Measurements from ENCODE around the gene USP32.
"Not testable (repeated sequence)": the region's sequence is repeated elsewhere in the genome, so short reads cannot be mapped to it uniquely, and the experiment has no call there.

The USP32 gene

GRCh38 chr17:60406887-60407286 lies 15.0 kb upstream of the USP32 start:
- DNase-seq = no peak

- no peak for DNase-seq
Measured at GRCh38 chr17:60403962-60404361, 12.0 kb upstream of the USP32 start.

- DNase-seq = no peak
Measured at GRCh38 chr17:60403523-60403810, 11.5 kb upstream of the USP32 start.

- DNase-seq = no peak
Measured at GRCh38 chr17:60401819-60402218, 9.9 kb upstream of the USP32 start.

GRCh38 chr17:60398227-60398959 lies 6.5 kb upstream of the USP32 start:
- no peak for DNase-seq

- no peak for DNase-seq
Measured at GRCh38 chr17:60396412-60396811, 4.5 kb upstream of the USP32 start.

GRCh38 chr17:60395508-60396065 lies 3.7 kb upstream of the USP32 start:
- no peak for DNase-seq

GRCh38 chr17:60393840-60394723 lies 2.1 kb upstream of the USP32 start:
- no peak for DNase-seq

GRCh38 chr17:60392845-60393702 lies 1.1 kb upstream of the USP32 start:
- peak; percentile 75 for DNase-seq

GRCh38 chr17:60391471-60392041 lies 377 bp downstream of the USP32 start:
- no peak for DNase-seq

GRCh38 chr17:60390925-60391470 lies 935 bp downstream of the USP32 start:
- DNase-seq = peak; percentile 69

- DNase-seq = no peak
Measured at GRCh38 chr17:60390186-60390585, 1.7 kb downstream of the USP32 start.

GRCh38 chr17:60388742-60389141 lies 3.2 kb downstream of the USP32 start:
- no peak for DNase-seq

- no peak for DNase-seq
Measured at GRCh38 chr17:60387666-60388065, 4.3 kb downstream of the USP32 start.

GRCh38 chr17:60386147-60387058 lies 5.5 kb downstream of the USP32 start:
- DNase-seq = no peak

GRCh38 chr17:60384921-60385320 lies 7.0 kb downstream of the USP32 start:
- not testable (repeated sequence) for DNase-seq

GRCh38 chr17:60383379-60383778 lies 8.6 kb downstream of the USP32 start:
- DNase-seq = no peak

GRCh38 chr17:60381958-60382357 lies 10.0 kb downstream of the USP32 start:
- DNase-seq = no peak

- not testable (repeated sequence) for DNase-seq
Measured at GRCh38 chr17:60379461-60379860, 12.5 kb downstream of the USP32 start.

GRCh38 chr17:60378187-60378586 lies 13.7 kb downstream of the USP32 start:
- not testable (repeated sequence) for DNase-seq

GRCh38 chr17:60372790-60373483 lies 19.0 kb downstream of the USP32 start:
- DNase-seq = no peak

Data from activated effector memory CD4-positive, alpha-beta T cell treated with anti-CD3 and anti-CD28 coated beads, Interleukin-2, amount 50 U/mL, for 16 hours (primary cell).